Fibroblast of skin of left quadriceps (primary cell): ENCODE measurements around the gene SCARF2.
"Not testable (repeated sequence)": the region's sequence is repeated elsewhere in the genome, so short reads cannot be mapped to it uniquely, and the experiment has no call there.

ENCODE experiments used
- DNase-seq, 2 experiments: peaks; one replicate each; pipeline ENCODE4 v3.0.0-alpha.2; 2013; ENCODE audit warnings: low read depth in 2 of 2

SCARF2 gene

DNA sequence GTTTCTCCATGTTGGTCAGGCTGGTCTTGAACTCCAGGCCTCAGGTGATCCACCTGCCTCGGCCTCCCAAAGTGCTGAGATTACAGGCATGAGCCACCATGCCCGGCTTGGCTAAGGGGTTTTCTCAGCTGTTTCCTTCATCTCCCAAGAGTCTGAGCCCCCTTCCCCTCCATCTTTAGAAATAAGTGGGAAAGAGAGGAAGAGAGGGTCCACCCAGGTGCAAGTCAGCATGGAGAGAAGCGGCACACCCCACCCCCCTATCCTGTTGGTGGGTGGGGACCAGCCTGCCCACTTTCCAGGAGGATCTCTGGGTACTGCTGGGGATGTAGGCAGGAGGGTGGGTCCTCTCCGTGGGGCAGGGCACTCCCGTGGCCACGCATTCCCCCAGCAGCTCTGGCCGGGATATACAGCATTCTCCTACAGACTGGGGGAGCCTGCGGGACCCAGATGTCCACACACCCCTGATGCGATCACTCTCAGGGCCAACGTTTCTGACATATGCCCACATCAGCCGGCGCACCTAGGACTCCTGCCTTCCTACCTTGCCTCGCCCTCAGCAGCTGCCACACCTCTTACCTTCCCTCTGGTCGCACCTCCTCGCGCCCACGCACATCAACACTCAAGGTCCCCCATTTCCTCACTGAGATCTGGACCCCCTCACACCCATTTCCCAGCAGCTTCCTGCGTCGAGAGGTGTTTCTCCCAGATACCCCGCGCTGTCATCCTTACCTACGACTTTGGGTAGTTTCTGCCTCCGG is 8.9 kb downstream of the SCARF2 start:
- no peak for DNase-seq

DNA sequence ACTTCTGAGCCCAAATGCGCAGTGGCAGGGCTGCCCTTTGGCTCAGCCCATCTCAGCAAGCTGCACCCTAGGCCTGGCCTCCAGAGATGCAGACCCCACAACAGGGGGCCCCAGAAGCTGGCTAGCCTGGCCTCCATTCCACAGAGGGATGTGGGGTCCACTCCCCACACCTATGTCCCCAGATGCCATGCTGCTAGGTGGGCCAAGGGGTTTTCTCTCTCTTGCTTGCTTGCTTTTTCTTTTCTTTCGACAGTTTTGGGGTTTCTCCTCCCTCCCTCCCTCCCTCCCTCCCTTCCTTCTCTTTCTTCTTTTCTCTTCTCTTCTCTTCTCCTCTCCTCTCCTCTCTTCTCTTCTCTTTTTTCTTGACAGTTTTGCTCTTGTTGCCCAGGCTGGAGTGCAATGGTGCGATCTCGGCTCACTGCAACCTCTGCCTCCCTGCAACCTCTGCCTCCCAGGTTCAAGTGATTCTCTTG is 9.6 kb downstream of the SCARF2 start:
- no peak for DNase-seq

DNA sequence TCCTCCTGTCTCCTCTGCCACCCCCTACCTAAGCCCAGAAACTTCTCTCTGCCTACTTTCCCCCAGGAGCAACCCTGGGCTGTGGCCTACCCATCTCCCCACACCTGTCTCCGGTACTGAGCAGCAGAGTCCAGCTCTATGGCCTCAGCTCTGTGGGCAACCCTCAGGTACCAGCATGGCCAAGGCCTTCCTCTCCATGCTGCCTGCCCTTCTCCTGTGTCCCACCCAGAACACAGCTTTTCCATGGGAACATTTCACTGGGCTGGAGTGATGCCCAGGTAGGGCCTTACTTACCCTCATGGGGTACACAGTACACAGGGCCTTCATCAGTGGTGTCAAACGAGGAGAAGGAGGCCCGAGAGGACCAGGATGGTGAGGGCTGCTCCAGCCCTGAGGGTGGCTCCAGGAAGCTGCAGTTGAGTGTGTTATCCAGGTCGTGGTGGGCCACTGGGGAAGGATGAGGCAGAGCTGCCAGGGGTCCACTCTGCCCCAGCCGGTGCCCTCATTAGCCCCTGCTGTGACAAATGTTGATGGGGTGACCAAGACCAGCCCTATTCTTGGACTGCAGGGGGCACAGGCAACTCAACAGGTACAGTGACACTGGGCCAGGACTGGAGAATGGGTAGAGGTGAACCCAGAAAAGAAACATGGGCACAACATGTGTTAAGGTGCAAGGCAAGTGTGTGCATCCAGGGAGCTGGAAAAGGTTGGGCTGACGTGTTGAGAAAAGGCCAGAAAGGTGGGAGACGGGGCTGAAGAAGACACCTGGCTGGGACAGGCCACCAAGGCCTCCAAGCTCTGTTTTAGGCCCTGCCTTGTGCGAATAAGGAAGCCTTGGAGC is 10.3 kb downstream of the SCARF2 start:
- no peak for DNase-seq

DNA sequence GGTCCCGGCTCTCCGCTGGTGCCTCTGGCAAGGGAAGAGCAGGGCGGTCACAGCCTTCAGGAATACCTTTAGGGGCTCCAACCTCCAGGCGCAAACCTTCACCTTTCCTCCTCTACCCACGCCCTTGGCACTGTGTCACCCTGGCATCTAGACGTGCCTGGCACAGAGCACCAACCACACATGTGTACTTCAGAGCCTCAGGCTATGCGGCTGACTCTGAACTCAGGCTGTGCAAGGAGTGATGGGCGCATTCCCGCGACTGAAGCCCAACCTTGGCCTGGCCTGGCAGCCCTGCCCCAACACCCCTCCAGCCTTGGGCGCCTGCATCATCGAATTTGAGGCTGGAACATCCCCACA is 11.4 kb downstream of the SCARF2 start:
- DNase-seq, result no peak

DNA sequence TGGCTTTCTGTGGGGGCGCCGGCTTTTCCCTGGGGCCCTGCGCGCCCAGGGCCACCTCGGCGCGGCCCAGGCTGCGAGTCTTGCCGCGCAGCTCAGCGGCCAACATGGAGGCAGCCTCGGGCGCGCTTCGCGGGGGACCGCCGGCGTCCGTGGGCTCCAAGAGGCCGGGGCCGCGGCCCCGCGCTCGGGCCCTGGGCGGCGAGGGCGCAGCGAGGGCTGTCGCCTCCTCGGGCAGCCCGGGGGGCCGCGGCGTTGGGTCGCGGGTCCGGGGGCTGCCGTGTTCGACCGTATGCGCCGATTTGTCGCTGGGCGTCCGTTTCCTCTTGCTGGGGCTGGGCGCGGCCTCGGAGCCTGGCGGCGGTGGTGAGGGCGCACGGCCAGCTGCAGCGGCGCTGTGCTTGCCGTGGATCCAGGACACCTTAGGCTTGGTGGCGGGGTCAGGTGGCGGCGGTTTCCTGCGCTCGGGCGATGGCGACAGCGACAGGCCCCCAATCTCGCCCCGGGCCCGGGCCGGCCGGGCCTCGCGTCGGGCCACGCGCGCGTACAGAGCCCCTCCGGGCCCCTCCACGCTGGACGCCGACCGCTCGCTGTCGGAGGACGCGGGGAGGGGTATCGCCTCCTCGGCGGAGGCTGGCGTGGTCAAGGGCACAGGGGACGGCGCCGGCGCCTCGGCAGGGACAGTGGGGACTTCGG is 11.9 kb downstream of the SCARF2 start:
- DNase-seq, result no peak

DNA sequence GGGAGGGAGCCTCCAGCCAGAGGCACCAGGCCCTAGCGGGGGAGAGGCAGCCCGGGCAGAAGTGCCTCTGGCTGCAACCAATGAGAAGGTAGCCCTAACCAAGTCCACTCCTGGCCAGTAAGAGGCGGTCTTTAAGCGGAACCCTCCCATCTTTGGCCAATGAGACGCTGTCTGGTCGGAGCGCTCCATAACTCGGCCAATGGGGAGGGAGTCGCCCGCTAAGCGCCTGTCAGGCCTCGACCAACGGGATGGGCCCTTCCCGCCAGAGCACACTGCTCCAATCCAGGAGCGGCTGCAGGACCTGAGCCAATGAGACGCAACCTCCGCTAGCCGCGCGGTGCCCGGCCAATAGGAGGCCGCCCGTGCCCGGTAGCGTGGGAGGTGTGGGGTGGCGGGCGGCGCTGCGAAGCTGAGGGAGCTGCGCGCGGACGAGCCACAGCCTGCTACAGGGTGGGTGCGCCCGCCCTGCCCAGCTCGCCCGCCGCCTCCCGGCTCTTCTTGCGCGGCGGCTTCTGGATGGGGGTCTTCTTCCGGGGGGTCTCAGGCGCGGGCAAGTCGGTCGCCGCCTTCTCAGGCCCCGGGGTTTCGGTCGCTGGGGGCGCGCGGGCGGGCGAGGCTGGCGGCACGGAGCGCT is 12.6 kb downstream of the SCARF2 start:
- DNase-seq, result no peak

DNA sequence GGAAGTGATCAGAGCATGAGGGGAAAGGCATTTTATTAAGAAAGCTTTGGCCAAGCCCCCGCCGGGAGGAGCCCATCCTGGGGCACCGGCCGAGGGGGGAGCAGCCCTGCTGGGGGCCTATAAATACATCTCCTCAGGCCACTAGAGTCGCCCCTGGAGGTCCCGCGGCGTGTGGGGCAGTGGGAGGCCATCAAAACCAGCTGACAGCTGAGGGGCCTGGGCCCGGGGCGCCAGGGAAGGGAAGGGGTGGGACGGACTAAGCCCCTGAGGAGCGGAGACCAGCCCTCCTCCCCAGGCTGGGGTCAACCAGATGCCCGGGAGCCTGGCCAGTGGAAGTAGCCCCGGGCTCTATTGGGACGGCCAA is 13.1 kb downstream of the SCARF2 start:
- no peak for DNase-seq

DNA sequence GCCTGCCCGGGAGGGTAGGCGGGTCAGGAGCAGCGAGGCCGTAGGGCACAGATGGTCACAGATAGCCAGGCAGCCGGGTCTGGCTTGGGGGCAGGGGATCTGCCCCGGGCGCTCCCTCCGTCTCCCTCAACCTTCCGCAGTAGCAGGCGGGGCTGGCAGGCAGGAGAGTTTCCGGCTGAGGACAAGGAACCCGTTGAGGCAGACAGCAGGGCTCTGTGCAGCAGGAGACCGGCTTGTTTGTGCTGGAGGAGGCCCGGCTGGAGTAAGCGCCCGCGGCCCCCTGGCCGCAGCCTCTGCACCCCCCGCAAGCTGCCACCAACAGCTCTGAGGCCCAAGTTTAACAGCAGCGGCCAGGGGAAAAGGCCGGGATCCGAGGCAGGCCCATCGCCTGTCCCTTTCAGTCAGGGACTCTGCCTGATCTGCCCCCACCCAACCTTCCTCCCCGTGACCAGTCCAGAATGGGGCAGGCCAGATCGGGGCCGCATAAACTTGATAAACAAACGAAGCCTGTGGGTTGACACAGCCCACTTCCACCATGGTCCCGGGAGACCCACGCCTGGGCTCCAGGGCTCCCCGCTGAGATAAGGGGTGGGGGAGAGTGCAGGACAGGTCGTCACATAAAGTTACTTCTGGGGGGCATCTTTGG is 13.6 kb downstream of the SCARF2 start:
- no peak for DNase-seq

DNA sequence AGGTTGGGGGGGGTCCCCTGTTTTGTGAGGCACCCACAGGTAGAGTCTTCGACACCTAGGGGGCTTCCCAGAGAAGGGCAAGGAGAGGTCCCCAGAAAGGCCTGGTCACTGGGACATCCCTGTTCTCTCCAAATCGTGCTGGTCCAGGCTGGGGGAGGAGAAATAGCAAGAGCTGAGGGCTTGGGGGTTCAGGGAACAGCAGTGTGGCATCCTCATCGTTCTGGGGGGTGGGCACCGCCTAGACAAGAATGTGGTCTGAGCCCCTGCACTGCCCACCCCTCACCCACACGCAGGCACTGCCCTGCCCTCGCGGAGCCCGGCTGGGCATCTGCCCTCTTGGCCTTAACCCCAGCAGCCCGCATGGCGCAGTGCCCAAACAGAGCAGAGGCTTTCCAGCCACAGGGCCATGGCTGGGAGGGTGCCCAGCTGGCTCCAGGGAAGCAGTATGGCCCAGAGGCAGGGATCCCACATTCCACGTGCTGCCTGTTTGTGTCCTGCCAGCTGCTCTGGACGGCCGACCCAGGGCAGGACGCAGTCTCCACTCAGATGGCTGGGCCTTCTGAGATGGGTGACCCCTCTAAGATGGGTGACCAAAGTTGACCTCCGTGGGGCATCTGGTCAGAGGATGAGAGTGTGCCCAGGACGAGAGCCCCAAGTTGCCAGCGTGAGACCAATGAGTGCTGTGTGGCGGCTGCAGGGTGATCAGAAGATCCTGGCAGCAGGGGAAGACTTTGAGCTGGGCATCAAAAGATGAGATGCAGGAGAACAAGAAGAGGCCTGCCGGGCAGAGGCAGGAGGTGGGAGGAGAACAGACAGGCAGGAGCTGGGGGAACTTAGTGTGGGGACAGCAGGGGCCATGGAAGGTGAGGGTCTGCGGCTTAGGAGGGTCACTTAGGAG is 14.4 kb downstream of the SCARF2 start:
- no peak for DNase-seq

DNA sequence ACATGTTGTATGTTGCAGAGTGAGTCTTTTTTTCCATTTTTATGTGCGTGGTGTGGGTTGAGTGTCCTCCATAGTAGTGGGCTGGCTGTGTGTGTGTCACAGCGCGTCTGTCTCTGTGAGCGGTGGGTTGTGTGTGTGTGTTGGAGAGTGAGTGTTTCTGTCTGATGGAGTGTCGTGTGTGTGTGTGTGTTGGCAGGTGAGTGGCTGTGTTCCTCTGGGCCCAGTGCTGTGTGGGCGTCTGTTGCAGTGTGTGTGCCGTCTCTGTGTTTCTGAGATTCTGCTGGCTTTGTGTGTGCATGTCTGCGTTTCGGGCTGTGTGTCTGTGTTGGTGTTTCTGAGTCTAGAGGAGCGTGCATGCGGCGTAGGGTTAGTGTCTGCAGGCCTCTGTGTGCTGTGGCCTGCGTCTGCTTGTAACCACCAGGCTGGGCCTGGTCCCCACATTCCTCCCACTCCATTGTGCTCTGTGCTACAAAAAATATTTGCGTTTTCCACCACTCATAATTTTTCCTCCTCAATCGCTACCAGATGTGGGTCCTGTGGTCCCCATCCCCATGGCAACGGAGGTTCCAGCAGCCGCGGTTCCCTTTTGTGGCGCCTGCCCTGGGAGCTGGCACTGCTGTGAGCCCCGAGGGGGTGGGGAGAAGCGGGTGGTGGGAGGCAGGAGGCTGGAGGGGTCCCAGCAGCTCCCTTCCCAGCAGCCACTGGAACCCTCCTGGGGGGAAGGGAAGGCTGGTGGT is 15.2 kb downstream of the SCARF2 start:
- DNase-seq, result peak; percentile 81 to 83

DNA sequence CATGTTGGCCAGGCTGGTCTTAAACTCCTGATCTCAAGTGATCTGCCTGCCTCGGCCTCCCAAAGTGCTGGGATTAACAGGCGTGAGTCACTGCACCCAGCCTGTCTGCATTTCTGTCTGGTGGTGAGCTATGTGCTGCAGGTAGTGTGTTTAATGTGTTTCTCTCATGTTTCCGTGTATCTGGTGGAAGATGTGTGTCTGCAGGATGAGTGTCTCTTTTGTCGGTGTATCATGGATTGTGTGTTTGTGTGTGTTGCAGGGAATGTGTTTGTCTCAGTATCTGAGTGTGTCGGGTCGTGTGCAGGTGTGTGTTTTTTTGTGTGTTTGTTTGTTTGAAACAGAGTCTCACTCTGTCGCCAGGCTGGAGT is 16.1 kb downstream of the SCARF2 start:
- DNase-seq, result no peak

DNA sequence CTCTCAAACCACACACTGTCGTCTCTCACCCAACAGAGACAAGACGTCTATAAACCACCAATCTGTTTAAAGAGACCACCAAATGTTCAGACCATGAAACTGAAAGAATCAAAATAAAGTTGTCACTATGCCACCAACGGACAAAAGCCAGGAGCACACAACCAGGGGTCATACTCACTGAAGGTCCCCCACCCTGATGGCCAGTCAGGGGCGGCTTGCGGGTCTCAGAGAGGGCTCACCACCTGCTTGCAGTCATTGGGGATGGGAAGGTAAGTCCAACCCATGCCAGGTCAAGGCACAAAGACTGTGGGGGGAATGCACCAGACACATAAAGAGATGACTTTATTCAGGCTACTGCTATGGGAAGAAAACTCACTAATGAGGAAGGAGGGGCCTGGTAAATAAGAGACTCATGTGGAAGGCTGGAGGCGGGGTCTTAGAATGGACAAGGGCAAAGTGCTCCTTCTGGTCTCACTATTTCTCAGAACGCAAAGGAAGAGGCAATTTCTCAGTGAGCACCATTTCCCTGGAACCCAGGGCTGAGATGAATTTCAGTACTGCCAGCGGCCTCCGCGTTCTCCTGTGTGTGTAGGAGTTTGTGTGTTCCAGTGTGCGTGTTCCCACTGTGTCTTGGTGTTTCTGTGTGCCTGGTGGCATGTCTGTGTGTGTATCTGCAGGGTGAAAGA is 17.3 kb downstream of the SCARF2 start:
- no peak for DNase-seq

DNA sequence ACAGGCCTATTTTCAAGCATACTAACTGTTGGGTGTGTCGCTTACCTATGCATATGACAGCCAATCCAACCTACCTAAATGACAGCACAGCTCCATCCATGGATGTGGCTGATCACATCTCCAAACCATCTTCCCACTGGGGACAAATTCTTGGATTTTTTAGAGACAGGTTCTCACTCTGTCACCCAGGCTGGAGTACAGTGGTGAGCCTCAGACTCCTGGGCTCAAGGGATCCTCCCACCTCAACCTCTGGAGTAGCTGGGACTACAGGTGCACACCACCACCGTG is 18.0 kb downstream of the SCARF2 start:
- DNase-seq, result no peak

DNA sequence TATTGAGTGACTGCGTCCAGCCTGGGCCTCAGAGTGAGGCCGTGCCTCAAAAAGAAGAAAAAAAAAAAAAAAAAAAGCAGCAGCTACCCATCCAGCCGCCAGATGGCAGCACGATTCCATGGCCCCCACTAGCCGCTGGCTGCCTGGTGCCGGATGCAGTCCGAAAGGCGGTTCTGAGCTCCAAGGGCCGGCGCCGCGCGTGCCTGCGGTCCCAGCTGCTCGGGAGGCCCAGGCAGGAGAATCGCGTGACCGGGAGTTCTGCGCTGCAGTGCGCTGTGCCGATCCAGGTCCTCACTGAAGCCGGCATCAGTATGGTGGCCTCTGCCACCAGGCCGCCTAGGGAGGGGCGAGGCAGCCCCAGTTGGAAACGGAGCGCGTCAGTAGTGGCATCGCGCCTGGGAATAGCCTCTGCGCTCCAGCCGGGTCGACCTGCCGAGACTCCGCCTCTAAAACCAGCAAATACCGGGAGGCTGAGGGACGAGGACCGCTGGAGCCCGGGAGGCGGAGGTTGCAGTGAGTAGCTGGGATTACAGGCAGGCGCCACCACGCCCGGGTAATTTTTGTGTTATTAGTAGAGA is 19.3 kb downstream of the SCARF2 start:
- peak; percentile 57 to 61 for DNase-seq

DNA sequence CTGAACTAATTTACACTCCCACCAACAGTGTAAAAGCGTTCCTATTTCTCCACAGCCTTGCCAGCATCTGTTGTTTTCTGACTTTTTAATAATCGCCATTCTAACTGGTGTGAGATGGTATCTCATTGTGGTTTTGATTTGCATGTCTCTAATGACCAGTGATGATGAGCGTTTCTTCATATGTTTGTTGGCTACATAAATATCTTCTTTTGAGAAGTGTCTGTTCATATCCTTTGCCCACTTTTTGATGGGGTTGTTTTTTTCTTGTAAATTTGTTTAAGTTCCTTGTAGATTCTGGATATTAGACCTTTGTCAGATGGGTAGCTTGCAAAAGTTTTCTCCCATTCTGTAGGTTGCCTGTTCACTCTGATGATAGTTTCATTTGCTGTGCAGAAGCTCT is 21.9 kb downstream of the SCARF2 start:
- not testable (repeated sequence) for DNase-seq

DNA sequence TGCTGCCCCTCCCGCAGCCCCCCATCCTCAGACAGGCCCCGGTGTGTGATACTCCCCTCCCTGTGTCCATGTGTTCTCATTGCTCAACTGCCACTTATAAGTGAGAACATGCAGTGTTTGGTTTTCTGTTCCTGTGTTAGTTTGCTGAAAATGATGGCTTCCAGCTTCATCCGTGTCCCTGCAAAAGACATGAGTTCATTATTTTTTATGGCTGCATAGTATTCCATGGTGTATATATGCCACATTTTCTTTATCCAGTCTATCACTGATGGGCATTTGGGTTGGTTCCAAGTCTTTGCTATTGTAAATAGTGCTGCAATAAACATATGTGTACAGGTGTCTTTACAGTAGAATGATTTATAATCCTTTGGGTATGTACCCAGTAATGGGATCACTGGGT is 22.4 kb downstream of the SCARF2 start:
- not testable (repeated sequence) for DNase-seq

DNA sequence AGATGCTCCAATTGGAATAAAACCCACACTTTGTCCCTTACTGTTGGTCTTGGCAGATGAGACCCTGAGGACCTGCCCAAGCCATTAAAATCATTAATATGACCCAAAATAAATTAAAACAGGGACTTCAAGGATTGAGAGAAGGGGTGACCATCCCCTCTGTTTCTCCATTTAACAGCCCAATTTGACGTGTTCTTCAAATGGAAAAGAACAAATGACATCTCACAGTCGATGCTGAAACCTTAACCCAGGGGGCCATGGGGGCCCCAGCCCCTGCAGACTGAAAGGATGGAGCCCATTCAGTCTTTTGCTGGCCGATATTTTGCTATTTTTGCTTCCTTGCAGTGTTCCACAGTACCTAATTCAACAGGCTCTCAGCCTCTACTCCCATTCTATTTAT is 23.2 kb downstream of the SCARF2 start:
- no peak for DNase-seq

DNA sequence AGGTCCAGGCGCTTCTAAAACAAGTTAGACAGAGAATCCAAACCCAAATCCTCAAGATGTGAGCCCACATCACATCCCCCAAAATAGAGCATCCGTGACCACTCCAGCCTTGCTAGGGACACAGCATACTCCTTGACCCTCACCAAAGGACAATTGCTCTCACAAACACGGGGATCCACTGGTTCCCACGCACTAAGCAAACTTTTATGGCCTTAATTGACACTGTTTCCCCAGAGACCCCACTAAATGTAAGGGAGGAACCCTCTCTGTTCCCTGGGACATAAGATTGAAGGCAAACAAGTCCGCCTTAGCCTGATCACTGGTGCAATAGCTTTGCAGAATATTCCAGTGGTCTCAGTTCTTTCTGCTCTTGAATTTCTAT is 23.6 kb downstream of the SCARF2 start:
- no peak for DNase-seq
